Fibroblast of lung (primary cell): Measurements from ENCODE around the gene MFSD2A. TPM values are rescaled to one million over a fixed set of nuclear protein-coding genes. Genes with fewer than 3 reads are reported as not detected.
"Not testable (repeated sequence)": the region's sequence is repeated elsewhere in the genome, so short reads cannot be mapped to it uniquely, and the experiment has no call there.

Experiments used
- DNase-seq, 2 donors: peaks; one replicate each; pipeline versions ENCODE4 v3.0.0 to v3.0.0-alpha.2; 2010; ENCODE audit warnings: low read depth in 2 of 2
- H2AFZ ChIP-seq: 2 replicates; pipeline ENCODE4 v1.5.1; 2012; ENCODE audit warnings: low read length, control low read depth, inconsistent platforms
- H3K27ac ChIP-seq: 2 replicates; pipeline ENCODE4 v1.5.1; 2011; ENCODE audit warnings: low read length, control low read depth; ENCODE audit not compliant: insufficient read depth
- H3K27me3 ChIP-seq: 2 replicates; pipeline ENCODE4 v1.5.1; 2011; ENCODE audit warnings: mild to moderate bottlenecking, low read length; ENCODE audit not compliant: control insufficient read depth, insufficient read depth
- H3K36me3 ChIP-seq: 2 replicates; pipeline ENCODE4 v1.5.1; 2011; ENCODE audit warnings: low read length; ENCODE audit not compliant: control insufficient read depth, insufficient read depth
- H3K4me1 ChIP-seq: 2 replicates; pipeline ENCODE4 v1.5.1; 2011; ENCODE audit warnings: low read length; ENCODE audit not compliant: control insufficient read depth, insufficient read depth; ENCODE audit errors: extremely low read depth
- H3K4me2 ChIP-seq: 2 replicates; pipeline ENCODE4 v1.5.1; 2011; ENCODE audit warnings: low read length, control low read depth; ENCODE audit not compliant: insufficient read depth; ENCODE audit errors: extremely low read depth
- H3K4me3 ChIP-seq, 4 experiments: fragments of 200-600 bp in 1 of 4; sonication (generic) in 1 of 4; replicated peaks in 1 of 4; 2 replicates each; pipeline ENCODE4 v1.5.1; 2011 to 2016; ENCODE audit warnings: low read length in 4 of 4, low read depth in 3 of 4, mild to moderate bottlenecking in 3 of 4, control low read depth in 2 of 4, inconsistent platforms in 1 of 4, mixed read lengths in 1 of 4; ENCODE audit not compliant: insufficient read depth in 1 of 4; ENCODE audit errors: control extremely low read depth in 1 of 4
- H3K79me2 ChIP-seq: 2 replicates; pipeline ENCODE4 v1.5.1; 2012; ENCODE audit warnings: mild to moderate bottlenecking, low read length, inconsistent platforms; ENCODE audit not compliant: control insufficient read depth, insufficient read depth
- H3K9ac ChIP-seq: 2 replicates; pipeline ENCODE4 v1.5.1; 2011; ENCODE audit warnings: mild to moderate bottlenecking, low read length, control low read depth; ENCODE audit not compliant: insufficient read depth
- H3K9me3 ChIP-seq: 2 replicates; pipeline ENCODE4 v1.5.1; 2012; ENCODE audit warnings: low read depth, low read length; ENCODE audit not compliant: control insufficient read depth, insufficient read depth
- H4K20me1 ChIP-seq: 2 replicates; pipeline ENCODE4 v1.5.1; 2011; ENCODE audit warnings: low read length; ENCODE audit not compliant: control insufficient read depth, insufficient read depth; ENCODE audit errors: extremely low read depth
- CTCF ChIP-seq, 2 donors: IDR thresholded peaks in 1 of 2; conservative IDR thresholded peaks in 1 of 2; 1 replicate in 1 of 2; 2 replicates in 1 of 2; pipeline ENCODE4 v1.5.1; 2011 to 2012; ENCODE audit warnings: low read length in 2 of 2, control low read depth in 1 of 2, inconsistent platforms in 1 of 2, low read depth in 1 of 2, mild to moderate bottlenecking in 1 of 2
- EZH2 ChIP-seq: IDR thresholded peaks from 2 replicates; pipeline ENCODE4 v1.5.1; 2012; ENCODE audit warnings: low read length, control low read depth, mild to moderate bottlenecking; ENCODE audit errors: missing control alignments
- polyA plus RNA-seq, 2 donors: library from polyadenylated mRNA; depleted of rRNA in 1 of 2; stranded (reverse) in 1 of 2; unstranded in 1 of 2; fragments of >200 nt; gene quantifications; 2 replicates each; pipeline ENCODE4 v1.2.1, GENCODE V29; 2011 to 2012; ENCODE audit warnings: missing spikeins in 1 of 2
- total RNA-seq: library from RNA; depleted of rRNA; stranded (reverse); fragments of >200 nt; gene quantifications from 2 replicates; pipeline ENCODE4 v1.2.1, GENCODE V29; 2014

Gene MFSD2A
- total and polyA plus RNA-seq, 2 donors (not counting 1 experiment from before 2014, with no cell fraction given), result 0.90 to 1.2 TPM

GRCh38 chr1:39980555-39981313 lies 25.8 kb downstream of the MFSD2A start:
- Histone ChIP-seq H3K4me3 (no peak overlapping the region), H3K9me3 (no peaks in the 10 kb centered on the region), H3K4me2 (no peak overlapping the region), H2AFZ (no peak overlapping the region), H4K20me1 (no peaks in the 10 kb centered on the region), H3K9ac (no peak overlapping the region), H3K36me3 (no peaks in the 10 kb centered on the region), H3K27me3 (no peaks in the 10 kb centered on the region), H3K27ac (no peak overlapping the region), H3K79me2 (no peaks in the 10 kb centered on the region), H3K4me1 (peaks cover 3% of the 10 kb centered on the region)
- DNase-seq, result no peak
- TF ChIP-seq CTCF (conservative IDR thresholded peaks at IDR 0.05 in 1 of 2, IDR thresholded peaks at IDR 0.05 in 1 of 2; ENCODE audit: low read depth in 1 of 2, low read length in 2 of 2), result no peak
- no peak for TF ChIP-seq EZH2

GRCh38 chr1:39981385-39981784 lies 26.4 kb downstream of the MFSD2A start:
- TF ChIP-seq EZH2, result no peak
- TF ChIP-seq CTCF (conservative IDR thresholded peaks at IDR 0.05 in 1 of 2, IDR thresholded peaks at IDR 0.05 in 1 of 2; ENCODE audit: low read depth in 1 of 2, low read length in 2 of 2), result no peak
- peaks cover 3% of the 10 kb centered on the region for H3K4me1 ChIP-seq
- no peaks in the 10 kb centered on the region for H4K20me1 ChIP-seq
- H3K27me3 ChIP-seq, result no peaks in the 10 kb centered on the region
- H3K36me3 ChIP-seq, result no peaks in the 10 kb centered on the region
- no peaks in the 10 kb centered on the region for H3K9me3 ChIP-seq
- no peak for DNase-seq
- no peaks in the 10 kb centered on the region for H3K79me2 ChIP-seq
- H3K9ac ChIP-seq, result no peak overlapping the region
- H2AFZ ChIP-seq, result no peak overlapping the region
- no peak overlapping the region for H3K4me2 ChIP-seq
- H3K27ac ChIP-seq, result peak overlapping the region; percentile 34
- H3K4me3 ChIP-seq, result no peak overlapping the region

- Histone ChIP-seq H3K4me3 (no peak overlapping the region), H3K27ac (peak overlapping the region; percentile 34)
- no peak for TF ChIP-seq EZH2
- no peak for TF ChIP-seq CTCF (conservative IDR thresholded peaks at IDR 0.05 in 1 of 2, IDR thresholded peaks at IDR 0.05 in 1 of 2; ENCODE audit: low read depth in 1 of 2, low read length in 2 of 2)
These were observed 27.0 kb downstream of the MFSD2A start for GRCh38 chr1:39981945-39982344.

GRCh38 chr1:39984480-39984879 lies 29.5 kb downstream of the MFSD2A start:
- not testable (repeated sequence) for H4K20me1 ChIP-seq, H3K4me1 ChIP-seq, H2AFZ ChIP-seq, H3K9me3 ChIP-seq, H3K4me3 ChIP-seq, H3K4me2 ChIP-seq, H3K9ac ChIP-seq, H3K27ac ChIP-seq, H3K36me3 ChIP-seq, H3K27me3 ChIP-seq, DNase-seq, H3K79me2 ChIP-seq

More at GRCh38 chr1:39981945-39982344, 27.0 kb downstream of the MFSD2A start:
- Histone ChIP-seq H2AFZ (peak overlapping the region; percentile 32), H3K27me3 (no peaks in the 10 kb centered on the region), H3K79me2 (no peaks in the 10 kb centered on the region), H3K4me1 (peaks cover 3% of the 10 kb centered on the region), H3K9me3 (no peaks in the 10 kb centered on the region), H3K36me3 (no peaks in the 10 kb centered on the region), H4K20me1 (no peaks in the 10 kb centered on the region), H3K4me2 (no peak overlapping the region), H3K9ac (no peak overlapping the region)
- DNase-seq, result peak; percentile 73 to 95
